ENCODE data around the gene UCHL5.

The UCHL5 gene
- total RNA-seq = 35.7 to 108 (median 54.2) reads per million in 3 experiments

GRCh38 chr1:193059282-193060114 is at the start of gene UCHL5, which contains the start of gene RO60:
UCHL5 (minus strand) TSS chr1:193059360; CDS start chr1:193059260, 100 bp downstream.
RO60 (plus strand) TSS chr1:193059612; CDS start chr1:193069055, 9,443 bp downstream.
- peak; percentile 97 for DNase-seq

- no peak for DNase-seq
Measured at GRCh38 chr1:193108471-193108870, 49.3 kb upstream of the UCHL5 start.

- DNase-seq = no peak
Measured at GRCh38 chr1:193105821-193106177, 46.6 kb upstream of the UCHL5 start.

GRCh38 chr1:193104907-193105820 is 46.0 kb upstream of the UCHL5 start, which contains the start of gene GLRX2:
GLRX2 (minus strand) TSS chr1:193105414; CDS start chr1:193105382, 32 bp downstream.
- peak; percentile 51 for DNase-seq

- no peak for DNase-seq
Measured at GRCh38 chr1:193104502-193104906, 45.3 kb upstream of the UCHL5 start.

GRCh38 chr1:193103759-193104501 is 44.8 kb upstream of the UCHL5 start:
- DNase-seq = no peak

GRCh38 chr1:193102662-193103061 is 43.5 kb upstream of the UCHL5 start:
- no peak for DNase-seq

GRCh38 chr1:193094112-193094511 is 35.0 kb upstream of the UCHL5 start:
- no peak for DNase-seq

- DNase-seq = no peak
Measured at GRCh38 chr1:193090865-193091264, 31.7 kb upstream of the UCHL5 start.

GRCh38 chr1:193087893-193088292 is 28.7 kb upstream of the UCHL5 start:
- DNase-seq = no peak

GRCh38 chr1:193086342-193086741 is 27.2 kb upstream of the UCHL5 start:
- DNase-seq = no peak

GRCh38 chr1:193085263-193085662 is 26.1 kb upstream of the UCHL5 start:
- no peak for DNase-seq

GRCh38 chr1:193083365-193084088 is 24.4 kb upstream of the UCHL5 start:
- DNase-seq = no peak

GRCh38 chr1:193079187-193079586 is 20.0 kb upstream of the UCHL5 start:
- no peak for DNase-seq

GRCh38 chr1:193077991-193078390 is 18.8 kb upstream of the UCHL5 start:
- no peak for DNase-seq

GRCh38 chr1:193070942-193071341 is 11.8 kb upstream of the UCHL5 start:
- DNase-seq = no peak

- no peak for DNase-seq
Measured at GRCh38 chr1:193070386-193070753, 11.2 kb upstream of the UCHL5 start.

GRCh38 chr1:193069748-193070385 is 10.7 kb upstream of the UCHL5 start:
- DNase-seq = no peak

GRCh38 chr1:193068013-193068412 is 8.9 kb upstream of the UCHL5 start:
- DNase-seq = no peak

- no peak for DNase-seq
Measured at GRCh38 chr1:193066606-193067005, 7.4 kb upstream of the UCHL5 start.

GRCh38 chr1:193065954-193066353 is 6.8 kb upstream of the UCHL5 start:
- no peak for DNase-seq

Data from central memory CD4-positive, alpha-beta T cell (primary cell).